Endometrial microvascular endothelial cells (primary cell): Measurements from ENCODE around the gene UBE2K. TPM values are rescaled to one million over a fixed set of nuclear protein-coding genes. Genes with fewer than 3 reads are reported as not detected.
"Not testable (repeated sequence)": the region's sequence is repeated elsewhere in the genome, so short reads cannot be mapped to it uniquely, and the experiment has no call there.

Source experiments
- in situ Hi-C: cut with HindIII; loops from 2 replicates; pipeline ENCODE4 v1.10.0; 2017; ENCODE audit warnings: low sequenced_read_pairs, low pct_unique_long_range_greater_than_20kb; ENCODE audit errors: inconsistent ontology term
- total RNA-seq: library from RNA; depleted of rRNA; stranded (reverse); fragments of >200 nt; gene quantifications from one replicate; pipeline ENCODE4 v1.2.3, GENCODE V29; 2015; ENCODE audit errors: inconsistent ontology term

The UBE2K gene
- total RNA-seq, 1 donor from 2014 or later, result 34.9 TPM

- in situ Hi-C loops, result no loop called here
Measured at GRCh38 chr4:39682138-39682537, 15.8 kb upstream of the UBE2K start.

GRCh38 chr4:39685990-39686389 lies 11.9 kb upstream of the UBE2K start:
- in situ Hi-C loops, result no loop called here

GRCh38 chr4:39687014-39687413 lies 10.9 kb upstream of the UBE2K start:
- in situ Hi-C loops, result no loop called here

- in situ Hi-C loops, result no loop called here
Measured at GRCh38 chr4:39689970-39690369, 8.0 kb upstream of the UBE2K start.

GRCh38 chr4:39698424-39699009 lies 581 bp downstream of the UBE2K start:
- in situ Hi-C loops, result no loop called here

GRCh38 chr4:39699687-39700409 lies 1.9 kb downstream of the UBE2K start:
- in situ Hi-C loops, result no loop called here

GRCh38 chr4:39700554-39700953 lies 2.6 kb downstream of the UBE2K start:
- in situ Hi-C loops, result no loop called here

- in situ Hi-C loops, result no loop called here
Measured at GRCh38 chr4:39702716-39703115, 4.8 kb downstream of the UBE2K start.

- in situ Hi-C loops, result not testable (repeated sequence)
Measured at GRCh38 chr4:39704789-39705188, 6.9 kb downstream of the UBE2K start.

- in situ Hi-C loops, result no loop called here
Measured at GRCh38 chr4:39706334-39706733, 8.4 kb downstream of the UBE2K start.

GRCh38 chr4:39706741-39707511 lies 9.0 kb downstream of the UBE2K start:
- in situ Hi-C loops, result no loop called here

- in situ Hi-C loops, result no loop called here
Measured at GRCh38 chr4:39710098-39710896, 12.4 kb downstream of the UBE2K start.

- in situ Hi-C loops, result no loop called here
Measured at GRCh38 chr4:39712819-39713607, 15.1 kb downstream of the UBE2K start.

- in situ Hi-C loops, result no loop called here
Measured at GRCh38 chr4:39713691-39714090, 15.8 kb downstream of the UBE2K start.

GRCh38 chr4:39714166-39714565 lies 16.2 kb downstream of the UBE2K start:
- in situ Hi-C loops, result no loop called here

GRCh38 chr4:39715788-39716187 lies 17.9 kb downstream of the UBE2K start:
- in situ Hi-C loops, result no loop called here

GRCh38 chr4:39716356-39716755 lies 18.4 kb downstream of the UBE2K start:
- in situ Hi-C loops, result no loop called here

- in situ Hi-C loops, result not testable (repeated sequence)
Measured at GRCh38 chr4:39717743-39718142, 19.8 kb downstream of the UBE2K start.
